HUES64 (cell line): Measurements from ENCODE around the gene PCLO.
A peak's percentile ranks its signal among the peaks of the same experiment; 100 is the strongest.

Experiments
- H3K27ac ChIP-seq: 2 replicates; pipeline ENCODE4 v1.7.0; 2013; ENCODE audit warnings: low read depth, low read length, inconsistent platforms
- H3K27me3 ChIP-seq: 2 replicates; pipeline ENCODE4 v1.6.1; 2013; ENCODE audit warnings: mild to moderate bottlenecking, low read length; ENCODE audit not compliant: insufficient read depth
- H3K36me3 ChIP-seq: 2 replicates; pipeline ENCODE4 v1.6.1; 2013; ENCODE audit warnings: mild to moderate bottlenecking, low read length; ENCODE audit not compliant: insufficient read depth
- H3K4me1 ChIP-seq: 2 replicates; pipeline ENCODE4 v1.6.1; 2013; ENCODE audit warnings: mild to moderate bottlenecking, low read length, moderate library complexity; ENCODE audit not compliant: insufficient read depth
- H3K4me3 ChIP-seq: 2 replicates; pipeline ENCODE4 v1.5.1; 2013; ENCODE audit warnings: mild to moderate bottlenecking, low read length, moderate library complexity
- H3K9ac ChIP-seq: 2 replicates; pipeline ENCODE4 v1.6.1; 2013; ENCODE audit warnings: mild to moderate bottlenecking, low read depth, low read length
- H3K9me3 ChIP-seq: 2 replicates; pipeline ENCODE4 v1.6.1; 2013; ENCODE audit warnings: low read depth, low read length; ENCODE audit not compliant: insufficient read depth
- WGBS: fragments of 150-250, 120-280 bp; methylation state at CpG from one replicate; pipeline ENCODE4 v1.1.7; 2013; ENCODE audit warnings: missing lambda C conversion rate; 5-methylcytosine and 5-hydroxymethylcytosine counted together

Gene PCLO

DNA sequence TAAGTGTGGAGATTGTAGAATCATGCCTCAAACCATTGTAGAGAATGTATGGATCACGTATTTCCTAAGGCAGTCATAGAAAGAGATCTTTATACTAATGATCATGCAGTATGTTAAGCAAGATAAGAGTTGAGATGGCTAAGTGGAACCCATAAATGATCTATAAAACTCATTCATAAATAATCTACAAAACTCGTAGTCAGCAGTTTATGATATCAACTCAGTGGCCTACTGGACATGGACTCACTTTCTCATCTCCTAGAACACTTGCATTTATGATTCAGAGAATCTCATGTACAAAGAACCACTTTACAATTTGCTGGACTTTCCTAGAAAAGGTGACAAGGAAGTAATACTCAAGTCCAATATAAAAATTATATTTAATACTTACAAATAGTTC lies 339.6 kb downstream of the PCLO start:
- no peak overlapping the region for H3K9ac ChIP-seq
- H3K9me3 ChIP-seq: no peaks in the 10 kb centered on the region
- no peaks in the 10 kb centered on the region for H3K36me3 ChIP-seq
- no peaks in the 10 kb centered on the region for H3K27me3 ChIP-seq
- H3K27ac ChIP-seq: no peak overlapping the region
- H3K4me3 ChIP-seq: no peak overlapping the region
- WGBS: 90% methylated on average over 2 of the region's 2 CpGs
- H3K4me1 ChIP-seq: peaks cover 40% of the 10 kb centered on the region

GRCh38 chr7:82821037-82821436 lies 341.6 kb downstream of the PCLO start:
- no peaks in the 10 kb centered on the region for H3K9me3 ChIP-seq
- no peak overlapping the region for H3K27ac ChIP-seq
- WGBS: 91% methylated on average over 1 of the region's 1 CpG
- no peaks in the 10 kb centered on the region for H3K27me3 ChIP-seq
- peaks cover 60% of the 10 kb centered on the region for H3K4me1 ChIP-seq
- H3K36me3 ChIP-seq: no peaks in the 10 kb centered on the region
- H3K4me3 ChIP-seq: no peak overlapping the region
- no peak overlapping the region for H3K9ac ChIP-seq

DNA sequence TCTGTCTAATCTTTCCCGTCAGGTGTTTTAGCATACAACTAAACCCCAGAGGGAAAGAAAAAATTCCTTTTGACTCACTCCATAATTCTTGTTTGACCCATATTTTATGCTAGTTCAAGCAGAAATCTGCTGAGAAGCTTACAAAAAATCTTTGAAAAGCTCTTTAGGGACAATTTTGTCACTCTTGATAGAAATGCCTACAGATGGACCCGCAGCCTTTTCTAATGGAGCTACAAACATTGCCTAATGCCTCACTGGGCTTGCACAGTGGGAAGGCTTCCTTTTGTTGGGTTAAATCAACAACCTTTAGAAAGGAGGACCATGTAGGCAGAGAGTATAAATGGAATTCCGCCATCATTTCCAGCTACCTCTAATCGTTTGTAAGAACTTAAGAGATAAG lies 344.5 kb downstream of the PCLO start:
- Histone ChIP-seq H3K9ac (no peak overlapping the region), H3K36me3 (no peaks in the 10 kb centered on the region), H3K27me3 (no peaks in the 10 kb centered on the region), H3K27ac (peak overlapping the region; percentile 60), H3K9me3 (no peaks in the 10 kb centered on the region), H3K4me3 (no peak overlapping the region), H3K4me1 (peaks cover 67% of the 10 kb centered on the region)
- 57% methylated on average over 2 of the region's 4 CpGs for WGBS

GRCh38 chr7:82816272-82816671 lies 346.4 kb downstream of the PCLO start:
- Histone ChIP-seq H3K27me3 (no peaks in the 10 kb centered on the region), H3K9ac (no peak overlapping the region), H3K4me1 (peaks cover 59% of the 10 kb centered on the region), H3K27ac (no peak overlapping the region), H3K4me3 (no peak overlapping the region), H3K9me3 (no peaks in the 10 kb centered on the region), H3K36me3 (no peaks in the 10 kb centered on the region)

DNA sequence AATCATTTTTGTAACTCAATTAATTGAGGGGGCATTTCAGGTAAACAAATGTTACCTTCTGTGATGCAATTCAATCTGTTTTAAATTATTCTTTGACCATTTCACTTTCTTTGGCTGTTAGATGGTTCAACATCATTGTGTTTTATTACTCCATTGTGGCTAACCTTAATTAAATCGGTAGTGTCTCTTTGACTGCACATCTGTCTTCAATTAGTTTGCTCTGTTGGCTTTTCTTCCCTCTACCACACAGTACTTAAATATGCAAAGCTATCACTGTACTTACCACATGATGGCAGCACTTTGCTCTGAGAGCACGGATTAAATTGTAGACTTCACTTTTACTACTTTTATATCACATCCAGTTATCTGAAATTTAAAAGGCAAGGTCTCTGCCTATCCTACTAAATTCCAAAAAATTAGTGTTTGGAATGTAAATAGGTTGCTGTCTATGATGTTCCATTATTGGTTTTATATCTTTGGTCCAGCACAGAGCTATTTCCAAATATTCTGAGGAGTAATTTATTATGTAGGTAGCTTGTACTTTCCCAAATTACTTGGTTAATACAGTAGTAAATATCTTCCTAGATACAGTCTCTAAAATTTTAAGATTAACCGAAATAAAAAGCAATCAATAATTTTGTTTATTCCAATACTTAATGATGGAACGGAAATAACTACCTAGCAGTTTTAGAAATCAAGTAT lies 352.0 kb downstream of the PCLO start:
- Histone ChIP-seq H3K4me3 (no peak overlapping the region), H3K9ac (no peak overlapping the region), H3K4me1 (peaks cover 14% of the 10 kb centered on the region), H3K9me3 (no peaks in the 10 kb centered on the region), H3K27me3 (no peaks in the 10 kb centered on the region), H3K36me3 (no peaks in the 10 kb centered on the region), H3K27ac (no peak overlapping the region)
- WGBS: 12% methylated on average over 2 of the region's 4 CpGs

DNA sequence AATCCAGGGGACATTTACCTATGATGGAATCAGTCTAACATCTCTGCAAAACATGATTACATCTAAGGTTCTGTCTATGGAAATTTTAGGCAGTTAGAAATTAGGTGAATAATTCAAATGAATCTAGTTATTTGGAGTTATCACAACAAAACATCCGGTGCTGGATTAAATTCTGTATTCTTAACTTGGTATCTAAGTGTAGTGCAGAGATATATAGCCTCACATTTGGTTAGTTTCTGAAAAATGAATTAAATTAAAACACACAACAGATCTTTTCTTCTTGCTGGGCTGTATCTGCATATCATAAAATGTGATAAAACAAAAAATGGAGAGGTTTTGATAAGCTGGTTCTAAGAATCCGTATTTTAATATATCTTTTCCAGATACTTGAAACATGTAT lies 354.1 kb downstream of the PCLO start:
- H3K4me3 ChIP-seq: no peak overlapping the region
- peaks cover 30% of the 10 kb centered on the region for H3K4me1 ChIP-seq
- no peaks in the 10 kb centered on the region for H3K27me3 ChIP-seq
- H3K27ac ChIP-seq: no peak overlapping the region
- 90% methylated on average over 2 of the region's 2 CpGs for WGBS
- H3K36me3 ChIP-seq: no peaks in the 10 kb centered on the region
- no peak overlapping the region for H3K9ac ChIP-seq
- H3K9me3 ChIP-seq: no peaks in the 10 kb centered on the region

- WGBS: 54% methylated on average over 5 of the region's 5 CpGs
- Histone ChIP-seq H3K27me3 (no peaks in the 10 kb centered on the region), H3K4me1 (peaks cover 39% of the 10 kb centered on the region), H3K4me3 (no peak overlapping the region), H3K9me3 (no peaks in the 10 kb centered on the region), H3K36me3 (no peaks in the 10 kb centered on the region), H3K27ac (peak overlapping the region; percentile 42; the same call in 1 of the 2 replicates), H3K9ac (peak overlapping the region; percentile 34; the same call in 1 of the 2 replicates)
These were observed 357.1 kb downstream of the PCLO start for GRCh38 chr7:82805527-82805960.

DNA sequence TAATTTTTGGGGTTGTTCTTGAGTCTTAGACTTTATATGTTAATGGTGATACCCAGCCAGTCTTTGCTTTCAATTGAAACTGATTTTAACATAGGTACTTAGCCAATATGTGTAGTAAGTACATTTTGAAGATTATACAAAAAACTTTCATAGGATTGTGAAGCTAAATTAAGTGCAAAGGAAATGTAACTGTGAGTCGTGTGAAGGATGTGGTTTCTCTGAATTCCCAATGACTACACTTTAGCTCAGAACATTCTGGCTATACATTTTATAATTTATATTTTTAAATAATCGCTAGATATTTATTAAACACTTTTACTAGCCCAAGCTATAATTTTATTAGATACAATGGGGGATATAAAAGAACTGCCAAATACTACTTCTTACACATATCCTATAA lies 359.3 kb downstream of the PCLO start:
- no peaks in the 10 kb centered on the region for H3K36me3 ChIP-seq
- H3K27ac ChIP-seq: no peak overlapping the region
- no peaks in the 10 kb centered on the region for H3K27me3 ChIP-seq
- no peak overlapping the region for H3K9ac ChIP-seq
- H3K9me3 ChIP-seq: no peaks in the 10 kb centered on the region
- peaks cover 39% of the 10 kb centered on the region for H3K4me1 ChIP-seq
- no CpG with 5 or more reads among the region's 2 CpGs for WGBS
- no peak overlapping the region for H3K4me3 ChIP-seq

DNA sequence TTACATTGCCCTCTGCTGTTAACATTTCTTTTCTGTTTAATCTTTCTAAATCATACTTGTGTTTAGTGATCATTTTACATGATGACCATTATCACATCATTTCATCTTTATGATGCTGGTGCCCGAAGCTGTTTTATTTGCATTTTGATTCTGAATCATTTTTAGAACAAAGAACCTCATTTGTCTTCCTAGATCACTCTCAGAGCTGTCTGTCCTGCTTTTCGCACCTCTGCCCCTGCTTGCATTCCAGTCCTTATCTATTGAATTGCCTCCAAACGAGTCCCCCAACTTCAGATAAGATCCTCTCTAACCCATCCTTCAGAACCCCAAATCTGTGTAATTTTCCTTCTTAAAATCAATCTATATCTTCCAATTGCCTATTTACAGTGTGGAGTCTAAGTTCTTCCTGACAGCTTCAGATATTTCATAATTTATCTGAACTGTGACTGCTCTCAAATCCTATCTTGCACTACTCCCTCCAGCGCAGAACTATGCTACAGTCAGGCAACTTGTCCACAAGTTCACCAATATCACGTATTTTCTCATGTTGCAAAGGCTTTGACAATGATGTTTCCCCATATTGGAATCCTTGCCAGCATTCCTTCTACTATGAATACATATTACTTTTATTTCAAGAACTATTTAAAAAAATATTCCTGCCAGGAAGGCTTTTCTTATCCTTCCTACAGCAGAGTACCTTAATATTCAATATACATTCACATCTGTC lies 372.6 kb downstream of the PCLO start:
- 81% methylated on average over 5 of the region's 5 CpGs for WGBS

DNA sequence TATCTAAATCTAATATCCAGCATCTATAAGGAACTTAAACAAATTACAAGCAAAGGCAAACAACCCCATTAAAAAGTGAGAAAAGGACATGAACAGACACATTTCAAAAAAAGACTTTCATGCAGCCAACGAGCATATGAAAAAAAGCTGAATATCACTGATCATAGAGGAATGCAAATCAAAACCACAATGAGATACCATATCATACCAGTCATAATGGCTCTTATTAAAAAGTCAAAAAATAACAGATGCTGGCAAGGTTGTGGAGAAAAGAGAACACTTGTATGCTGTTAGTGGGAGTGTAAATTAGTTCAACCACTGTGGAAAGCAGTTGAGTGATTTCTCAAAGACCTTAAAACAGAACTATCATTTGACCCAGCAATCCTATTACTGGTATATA lies 384.7 kb downstream of the PCLO start:
- H3K4me1 ChIP-seq: no peaks in the 10 kb centered on the region
- H3K9ac ChIP-seq: no peak overlapping the region
- H3K9me3 ChIP-seq: no peaks in the 10 kb centered on the region
- H3K27me3 ChIP-seq: no peaks in the 10 kb centered on the region
- H3K36me3 ChIP-seq: no peaks in the 10 kb centered on the region
- WGBS: 77% methylated on average over 1 of the region's 1 CpG
- no peak overlapping the region for H3K4me3 ChIP-seq
- no peak overlapping the region for H3K27ac ChIP-seq

More for the DNA sequence above, 372.6 kb downstream of the PCLO start:
- Histone ChIP-seq H3K27me3 (no peaks in the 10 kb centered on the region), H3K36me3 (no peaks in the 10 kb centered on the region), H3K4me3 (no peak overlapping the region), H3K27ac (no peak overlapping the region), H3K9ac (no peak overlapping the region), H3K9me3 (peaks cover 2% of the 10 kb centered on the region; the same call in 1 of the 2 replicates), H3K4me1 (no peaks in the 10 kb centered on the region)

DNA sequence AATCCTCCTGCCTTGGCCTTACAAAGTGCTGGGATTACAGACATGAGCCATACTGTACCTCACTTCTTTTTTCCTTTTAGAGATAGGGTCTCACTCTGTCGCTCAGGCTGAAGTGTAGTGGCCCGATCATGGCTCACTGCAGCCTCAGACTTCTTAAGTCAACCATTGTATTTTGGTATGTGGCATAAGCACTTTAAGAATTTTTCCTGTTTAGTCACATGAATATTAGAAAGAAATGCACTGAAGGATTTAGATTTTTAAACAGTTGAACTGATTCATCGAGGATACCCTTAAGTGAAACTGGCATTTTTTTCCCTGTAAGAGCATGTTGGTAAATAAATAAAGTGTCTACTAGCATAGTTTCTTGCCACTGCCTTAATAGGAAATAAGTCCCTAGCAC lies 399.8 kb downstream of the PCLO start:
- Histone ChIP-seq H3K9ac (no peak overlapping the region), H3K4me3 (no peak overlapping the region), H3K4me1 (peaks cover 41% of the 10 kb centered on the region), H3K27ac (no peak overlapping the region), H3K27me3 (no peaks in the 10 kb centered on the region), H3K9me3 (no peaks in the 10 kb centered on the region), H3K36me3 (no peaks in the 10 kb centered on the region)
- WGBS: 94% methylated on average over 3 of the region's 3 CpGs
